ENCODE measurements around the gene TBC1D22A. TPM values are rescaled to one million over a fixed set of nuclear protein-coding genes. Genes with fewer than 3 reads are reported as not detected.
A peak's percentile ranks its signal among the peaks of the same experiment; 100 is the strongest.

TBC1D22A gene
- total RNA-seq, 2 donors from 2014 or later = 15.8 to 17.4 TPM

GRCh38 chr22:47091921-47092700, 329.7 kb downstream of the TBC1D22A start:
- DNase-seq (no peak), ATAC-seq (no peak)
- intact Hi-C loops (cut with DNase I) = no loop called here

- intact Hi-C loops (cut with DNase I) = no loop called here
- no peak for DNase-seq
- peak in 1 of 2 donors; percentile 36 for ATAC-seq
These were observed 330.5 kb downstream of the TBC1D22A start for GRCh38 chr22:47092896-47093311.

- DNase-seq (no peak), ATAC-seq (no peak)
- intact Hi-C loops (cut with DNase I) = no loop called here
These were observed 331.3 kb downstream of the TBC1D22A start for GRCh38 chr22:47093720-47094119.

GRCh38 chr22:47094861-47095330, 332.4 kb downstream of the TBC1D22A start:
- intact Hi-C loops (cut with DNase I) = no loop called here
- ATAC-seq (peak in 1 of 2 donors; percentile 24), DNase-seq (no peak)

GRCh38 chr22:47095395-47096122, 333.1 kb downstream of the TBC1D22A start:
- no peak for DNase-seq
- ATAC-seq = peak in 1 of 2 donors; percentile 55
- intact Hi-C loops (cut with DNase I) = no loop called here

- DNase-seq = no peak
- no peak for ATAC-seq
- intact Hi-C loops (cut with DNase I) = no loop called here
These were observed 335.7 kb downstream of the TBC1D22A start for GRCh38 chr22:47098121-47098520.

GRCh38 chr22:47098554-47098953, 336.1 kb downstream of the TBC1D22A start:
- no peak for DNase-seq
- no peak for ATAC-seq
- intact Hi-C loops (cut with DNase I) = no loop called here

GRCh38 chr22:47100019-47100418, 337.6 kb downstream of the TBC1D22A start:
- intact Hi-C loops (cut with DNase I) = no loop called here
- no peak for ATAC-seq
- no peak for DNase-seq

- no peak for DNase-seq
- intact Hi-C loops (cut with DNase I) = no loop called here
- no peak for ATAC-seq
These were observed 338.3 kb downstream of the TBC1D22A start for GRCh38 chr22:47100646-47101200.

GRCh38 chr22:47101321-47101885, 339.0 kb downstream of the TBC1D22A start:
- intact Hi-C loops (cut with DNase I) = no loop called here
- ATAC-seq (no peak), DNase-seq (no peak)

- intact Hi-C loops (cut with DNase I) = no loop called here
- ATAC-seq = no peak
- no peak for DNase-seq
These were observed 339.6 kb downstream of the TBC1D22A start for GRCh38 chr22:47102081-47102480.

- ATAC-seq (no peak), DNase-seq (no peak)
- intact Hi-C loops (cut with DNase I) = no loop called here
These were observed 340.2 kb downstream of the TBC1D22A start for GRCh38 chr22:47102648-47103047.

GRCh38 chr22:47105085-47105484, 342.6 kb downstream of the TBC1D22A start:
- DNase-seq (no peak), ATAC-seq (no peak)
- intact Hi-C loops (cut with DNase I) = no loop called here

- ATAC-seq (no peak), DNase-seq (no peak)
- intact Hi-C loops (cut with DNase I) = no loop called here
These were observed 344.4 kb downstream of the TBC1D22A start for GRCh38 chr22:47106806-47107205.

GRCh38 chr22:47107431-47107830, 345.0 kb downstream of the TBC1D22A start:
- no peak for DNase-seq
- intact Hi-C loops (cut with DNase I) = no loop called here
- peak in 1 of 2 donors; percentile 71 for ATAC-seq

- DNase-seq (no peak), ATAC-seq (peak in 1 of 2 donors; percentile 17)
- intact Hi-C loops (cut with DNase I) = no loop called here
These were observed 348.5 kb downstream of the TBC1D22A start for GRCh38 chr22:47110817-47111443.

GRCh38 chr22:47111626-47112581, 349.5 kb downstream of the TBC1D22A start:
- intact Hi-C loops (cut with DNase I) = no loop called here
- ATAC-seq (peak in 1 of 2 donors; percentile 35), DNase-seq (no peak)

GRCh38 chr22:47112582-47112965, 350.1 kb downstream of the TBC1D22A start:
- intact Hi-C loops (cut with DNase I) = no loop called here
- ATAC-seq (no peak), DNase-seq (no peak)

Data from left cardiac atrium (tissue), 4 donors.